Sigmoid colon (tissue), 3 donors: ENCODE measurements around the gene ADAMTS12.

ENCODE experiments used
- CTCF ChIP-seq, 4 experiments: fragments of 450-650 bp in 3 of 4; fragments of 200-600 bp in 1 of 4; IDR thresholded peaks; one replicate each; pipeline ENCODE4 v1.5.1; 2016 to 2019; ENCODE audit warnings: antibody characterized with exemption in 4 of 4, mild to moderate bottlenecking in 3 of 4, moderate library complexity in 2 of 4
- POLR2A ChIP-seq, 2 donors: fragments of 450-650 bp; IDR thresholded peaks; one replicate each; pipeline ENCODE4 v1.6.1; 2016; ENCODE audit warnings: antibody characterized with exemption in 2 of 2, mild to moderate bottlenecking in 2 of 2, moderate library complexity in 2 of 2

- TF ChIP-seq CTCF (IDR thresholded peaks at IDR 0.05) (no peak), POLR2A (IDR thresholded peaks at IDR 0.05) (no peak)
Measured at GRCh38 chr5:33903118-33903517, 11.3 kb upstream of the ADAMTS12 start.
